Neural progenitor cell (in vitro differentiated cells): ENCODE results near the gene CSF3R. TPM values are rescaled to one million over a fixed set of nuclear protein-coding genes. Genes with fewer than 3 reads are reported as not detected.
A peak's percentile ranks its signal among the peaks of the same experiment; 100 is the strongest.

Experiments
- DNase-seq: peaks from one replicate; pipeline ENCODE4 v3.0.0-alpha.2; 2016; ENCODE audit warnings: low spot score
- H2AFZ ChIP-seq: fragments of 200-600 bp; sonication (generic); replicated peaks from 2 replicates; pipeline ENCODE4 v1.6.1; 2016; ENCODE audit warnings: antibody characterized with exemption
- H3F3A ChIP-seq: fragments of 200-600 bp; sonication (generic); 2 replicates; pipeline ENCODE4 v1.6.1; 2016; ENCODE audit warnings: antibody characterized with exemption, low read depth
- H3K27ac ChIP-seq: fragments of 200-600 bp; sonication (generic); 2 replicates; pipeline ENCODE4 v1.5.1; 2016; ENCODE audit warnings: mild to moderate bottlenecking
- H3K27me3 ChIP-seq: fragments of 200-600 bp; sonication (generic); 2 replicates; pipeline ENCODE4 v1.6.1; 2016; ENCODE audit warnings: mild to moderate bottlenecking, moderate library complexity
- H3K36me3 ChIP-seq: fragments of 200-600 bp; sonication (generic); 2 replicates; pipeline ENCODE4 v1.5.1; 2016
- H3K4me1 ChIP-seq: fragments of 200-600 bp; sonication (generic); 2 replicates; pipeline ENCODE4 v1.6.1; 2016; ENCODE audit warnings: mixed run types
- H3K4me2 ChIP-seq: fragments of 200-600 bp; sonication (generic); 2 replicates; pipeline ENCODE4 v1.6.1; 2016
- H3K4me3 ChIP-seq: fragments of 200-600 bp; sonication (generic); 2 replicates; pipeline ENCODE4 v1.5.1; 2016
- H3K79me2 ChIP-seq: fragments of 200-600 bp; sonication (generic); 2 replicates; pipeline ENCODE4 v1.6.1; 2016; ENCODE audit warnings: low read depth
- H3K9ac ChIP-seq: fragments of 200-600 bp; sonication (generic); 2 replicates; pipeline ENCODE4 v1.6.1; 2016
- H3K9me3 ChIP-seq: fragments of 200-600 bp; sonication (generic); 2 replicates; pipeline ENCODE4 v1.5.1; 2016; ENCODE audit warnings: low read depth
- H4K20me1 ChIP-seq: fragments of 200-600 bp; sonication (generic); 2 replicates; pipeline ENCODE4 v1.6.1; 2016; ENCODE audit warnings: low read depth
- H3K27ac Mint-ChIP-seq: 3 replicates; pipeline ENCODE4 v1.8.0; 2021; ENCODE audit warnings: mixed read lengths
- H3K27me3 Mint-ChIP-seq: 2 replicates; pipeline ENCODE4 v1.8.0; 2022; ENCODE audit warnings: low read depth, mild to moderate bottlenecking, inconsistent platforms, moderate library complexity, mixed read lengths; ENCODE audit not compliant: insufficient read depth
- H3K36me3 Mint-ChIP-seq: 3 replicates; pipeline ENCODE4 v1.8.0; 2021; ENCODE audit warnings: mixed read lengths
- H3K4me1 Mint-ChIP-seq: 3 replicates; pipeline ENCODE4 v1.8.0; 2021; ENCODE audit warnings: mixed read lengths
- H3K4me3 Mint-ChIP-seq: 3 replicates; pipeline ENCODE4 v1.8.0; 2021; ENCODE audit warnings: mild to moderate bottlenecking, moderate library complexity, mixed read lengths
- H3K9me3 Mint-ChIP-seq: 3 replicates; pipeline ENCODE4 v1.8.0; 2020; ENCODE audit warnings: mixed read lengths
- CTCF ChIP-seq: fragments of 200-600 bp; sonication (generic); IDR thresholded peaks from 2 replicates; pipeline ENCODE4 v1.5.1; 2017; ENCODE audit warnings: antibody characterized with exemption, mild to moderate bottlenecking
- EZH2 ChIP-seq: fragments of 200-600 bp; sonication (generic); IDR thresholded peaks from 2 replicates; pipeline ENCODE4 v1.6.1; 2017; ENCODE audit warnings: antibody characterized with exemption, mild to moderate bottlenecking, moderate library complexity
- EZH2phosphoT487 ChIP-seq: fragments of 200-600 bp; sonication (generic); IDR thresholded peaks from 2 replicates; pipeline ENCODE4 v1.6.1; 2017; ENCODE audit warnings: antibody characterized with exemption
- total RNA-seq: library from RNA; depleted of rRNA; stranded (reverse); fragments of >200 nt; gene quantifications from 2 replicates; pipeline ENCODE4 v1.2.3, GENCODE V29; 2015; ENCODE audit warnings: low replicate concordance

Gene CSF3R
- total RNA-seq, 1 donor from 2014 or later: not detected

- Histone ChIP-seq H3K36me3 (no peaks in the 10 kb centered on the region), H3K4me2 (no peak overlapping the region), H3K27ac (no peak overlapping the region), H3K4me3 (no peak overlapping the region), H2AFZ (no peak overlapping the region), H3K79me2 (no peaks in the 10 kb centered on the region), H4K20me1 (no peaks in the 10 kb centered on the region), H3F3A (peaks cover 17% of the 10 kb centered on the region), H3K9ac (peak overlapping the region; percentile 10), H3K4me1 (peaks cover 8% of the 10 kb centered on the region), H3K9me3 (no peaks in the 10 kb centered on the region), H3K27me3 (no peaks in the 10 kb centered on the region)
- TF ChIP-seq CTCF: no peak
- TF ChIP-seq EZH2: no peak
- no peak for TF ChIP-seq EZH2phosphoT487
- H3K9me3 Mint-ChIP-seq: no peaks in the 10 kb centered on the region
- DNase-seq: no peak
- H3K4me3 Mint-ChIP-seq: peak overlapping the region; percentile 96
- peaks cover 37% of the 10 kb centered on the region for H3K4me1 Mint-ChIP-seq
- H3K27ac Mint-ChIP-seq: no peak overlapping the region
- H3K36me3 Mint-ChIP-seq: peaks cover 4% of the 10 kb centered on the region
- no peaks in the 10 kb centered on the region for H3K27me3 Mint-ChIP-seq
These were observed 34.1 kb downstream of the CSF3R start for GRCh38 chr1:36448530-36449056.

- no peak overlapping the region for H3K9ac ChIP-seq
- H3K4me1 Mint-ChIP-seq: peaks cover 36% of the 10 kb centered on the region
- no peak overlapping the region for H2AFZ ChIP-seq
- peaks cover 17% of the 10 kb centered on the region for H3F3A ChIP-seq
- no peaks in the 10 kb centered on the region for H3K9me3 ChIP-seq
- H3K36me3 ChIP-seq: no peaks in the 10 kb centered on the region
- H3K36me3 Mint-ChIP-seq: peaks cover 4% of the 10 kb centered on the region
- no peak overlapping the region for H3K4me3 Mint-ChIP-seq
- peaks cover 8% of the 10 kb centered on the region for H3K4me1 ChIP-seq
- no peaks in the 10 kb centered on the region for H3K27me3 Mint-ChIP-seq
- H3K27ac ChIP-seq: no peak overlapping the region
- no peak overlapping the region for H3K4me3 ChIP-seq
- H3K27ac Mint-ChIP-seq: no peak overlapping the region
- no peak overlapping the region for H3K4me2 ChIP-seq
- no peak for DNase-seq
- no peaks in the 10 kb centered on the region for H3K79me2 ChIP-seq
- H3K27me3 ChIP-seq: no peaks in the 10 kb centered on the region
- no peaks in the 10 kb centered on the region for H3K9me3 Mint-ChIP-seq
- no peaks in the 10 kb centered on the region for H4K20me1 ChIP-seq
- TF ChIP-seq EZH2phosphoT487 (no peak), CTCF (no peak), EZH2 (no peak)
These were observed 35.3 kb downstream of the CSF3R start for GRCh38 chr1:36447450-36447849.

GRCh38 chr1:36446746-36447145, 36.0 kb downstream of the CSF3R start:
- no peak overlapping the region for H2AFZ ChIP-seq
- H3K4me3 Mint-ChIP-seq: no peak overlapping the region
- H3K27me3 ChIP-seq: no peaks in the 10 kb centered on the region
- H3K27ac Mint-ChIP-seq: peak overlapping the region; percentile 90
- H3F3A ChIP-seq: peaks cover 17% of the 10 kb centered on the region
- peaks cover 34% of the 10 kb centered on the region for H3K4me1 Mint-ChIP-seq
- H3K4me2 ChIP-seq: no peak overlapping the region
- H3K36me3 ChIP-seq: no peaks in the 10 kb centered on the region
- H3K36me3 Mint-ChIP-seq: peaks cover 4% of the 10 kb centered on the region
- no peak overlapping the region for H3K27ac ChIP-seq
- H3K27me3 Mint-ChIP-seq: no peaks in the 10 kb centered on the region
- TF ChIP-seq CTCF: no peak
- no peak for TF ChIP-seq EZH2phosphoT487
- no peak for TF ChIP-seq EZH2
- H3K79me2 ChIP-seq: no peaks in the 10 kb centered on the region
- no peaks in the 10 kb centered on the region for H3K9me3 Mint-ChIP-seq
- no peak overlapping the region for H3K4me3 ChIP-seq
- H3K4me1 ChIP-seq: peaks cover 8% of the 10 kb centered on the region
- H4K20me1 ChIP-seq: no peaks in the 10 kb centered on the region
- no peak for DNase-seq
- H3K9me3 ChIP-seq: no peaks in the 10 kb centered on the region
- no peak overlapping the region for H3K9ac ChIP-seq
